Measurements from ENCODE around the gene NEMP1. TPM values are rescaled to one million over a fixed set of nuclear protein-coding genes. Genes with fewer than 3 reads are reported as not detected.

NEMP1 gene
- total and polyA plus RNA-seq, 2 of the 8 experiments (the other 6 are each of a cell fraction or from before 2014, with no cell fraction given): 30.1 to 43.2 TPM

- Histone ChIP-seq H2BK12ac (ENCODE audit: low read depth, low read length) (no peak overlapping the region), H3K27me3 (replicated peaks in 1 of 4; ENCODE audit: control insufficient read depth in 3 of 4, extremely low read depth in 1 of 4, insufficient read depth in 3 of 4, low read length in 3 of 4) (no peaks in the 10 kb centered on the region), H3K18ac (ENCODE audit: extremely low read depth, low read length) (no peak overlapping the region), H2BK5ac (ENCODE audit: low read depth, low read length) (no peak overlapping the region), H3K79me2 (ENCODE audit: control insufficient read depth in 1 of 2, insufficient read depth in 2 of 2, low read length in 2 of 2) (no peaks in the 10 kb centered on the region), H3K56ac (replicated peaks; ENCODE audit: insufficient read length, low read depth, low read length) (no peak overlapping the region), H3K79me1 (ENCODE audit: low read depth, low read length) (no peaks in the 10 kb centered on the region), H3K4ac (replicated peaks; ENCODE audit: insufficient read length, low read depth, low read length) (no peak overlapping the region), H2AK5ac (ENCODE audit: low read depth, low read length) (no peak overlapping the region), H3K4me1 (replicated peaks in 1 of 4; ENCODE audit: control insufficient read depth in 3 of 4, insufficient read depth in 4 of 4, low read length in 3 of 4) (peaks cover 0 to 16% (median 10%) of the 10 kb centered on the region in 4 experiments; a peak in 6 of 7 replicates), H4K91ac (replicated peaks; ENCODE audit: insufficient read length, low read length) (no peak overlapping the region), H3K4me3 (ENCODE audit: extremely low read depth in 1 of 4, insufficient read depth in 2 of 4, low read depth in 3 of 4, low read length in 4 of 4) (no peak overlapping the region), H3K23me2 (ENCODE audit: low read depth, low read length) (peaks cover 7% of the 10 kb centered on the region; the same call in 1 of the 2 replicates), H4K20me1 (replicated peaks in 1 of 2; ENCODE audit: control insufficient read depth in 1 of 2, insufficient read depth in 2 of 2, low read length in 2 of 2) (no peaks in the 10 kb centered on the region), H3K36me3 (ENCODE audit: control insufficient read depth in 2 of 4, insufficient read depth in 4 of 4, low read length in 3 of 4) (peaks cover 0 to 9% (median 4%) of the 10 kb centered on the region in 4 experiments; a peak in 2 of 8 replicates), H3K27ac (ENCODE audit: low read depth, low read length) (no peak overlapping the region), H4K8ac (ENCODE audit: extremely low read depth, insufficient read depth, low read length) (no peak overlapping the region), H2BK120ac (replicated peaks; ENCODE audit: low read depth, low read length) (no peak overlapping the region), H4K5ac (ENCODE audit: insufficient read length, low read depth, low read length) (no peak overlapping the region), H3K23ac (ENCODE audit: insufficient read length) (no peak overlapping the region), H3K4me2 (ENCODE audit: insufficient read depth in 1 of 2, low read depth in 2 of 2, low read length in 2 of 2) (no peak overlapping the region), H2BK20ac (ENCODE audit: low read length) (no peak overlapping the region), H3K9me3 (ENCODE audit: insufficient read depth in 2 of 2, low read depth in 1 of 2, low read length in 1 of 2) (no peaks in the 10 kb centered on the region), H3K9ac (replicated peaks in 1 of 4; ENCODE audit: extremely low read depth in 1 of 4, low read depth in 3 of 4, low read length in 3 of 4) (no peak overlapping the region), H2BK15ac (ENCODE audit: low read length) (no peak overlapping the region), H3K14ac (ENCODE audit: insufficient read length) (no peak overlapping the region), H2AFZ (ENCODE audit: low read length) (no peak overlapping the region)
- FAIRE-seq: no peak
- no peak for DNase-seq (ENCODE audit: low read depth in 1 of 2, low spot score in 2 of 2)
- TF ChIP-seq CTCF (IDR thresholded peaks at IDR 0.05; ENCODE audit: control extremely low read depth in 1 of 3, insufficient read depth in 1 of 3, low read depth in 1 of 3, low read length in 3 of 3): no peak
- TF ChIP-seq RAD21 (IDR thresholded peaks at IDR 0.05 in 1 of 2, conservative IDR thresholded peaks at IDR 0.05 in 1 of 2; ENCODE audit: low read depth in 2 of 2, low read length in 2 of 2): no peak
- no peak for TF ChIP-seq RNF2 (IDR thresholded peaks at IDR 0.05; ENCODE audit: borderline replicate concordance, low read depth, low read length, missing control alignments, poor library complexity, severe bottlenecking)
- no peak for TF ChIP-seq SIX5 (IDR thresholded peaks at IDR 0.05; ENCODE audit: low read depth, low read length)
- no peak for TF ChIP-seq POLR2A (IDR thresholded peaks at IDR 0.05; ENCODE audit: control extremely low read depth in 1 of 2, low read depth in 2 of 2, low read length in 2 of 2)
- no peak for TF ChIP-seq USF2 (IDR thresholded peaks at IDR 0.05; ENCODE audit: low read length)
- POLR2A ChIA-PET (ENCODE audit: partially characterized antibody): interaction anchor here (1.6 to 13.0 kb wide), 4 partner anchors 11 to 37 kb away, joined by 4 to 352 read pairs (median 12); partner anchors contain the start of genes LRP1 and NAB2
- CTCF ChIA-PET (ENCODE audit: partially characterized antibody): interaction anchor here (0.6 to 15.7 kb wide), 8 partner anchors 13 to 76 kb away, joined by 3 to 325 read pairs (median 6); partner anchors contain the start of gene NAB2
- 88% methylated on average over 9 of the region's 9 CpGs; no CpG with 5 or more reads in 1 of the 2 experiments for WGBS, 2 experiments (ENCODE audit: extremely low coverage in 1 of 2, insufficient coverage in 1 of 2, insufficient read length in 1 of 2, insufficient replicate concordance in 2 of 2, low coverage in 1 of 2, low lambda C conversion rate in 2 of 2, missing lambda C conversion rate in 1 of 2)
Observed at GRCh38 chr12:57106021-57106708, 27.6 kb upstream of the NEMP1 start.
